Measurements from ENCODE around the gene ZGPAT.

Gene ZGPAT

DNA sequence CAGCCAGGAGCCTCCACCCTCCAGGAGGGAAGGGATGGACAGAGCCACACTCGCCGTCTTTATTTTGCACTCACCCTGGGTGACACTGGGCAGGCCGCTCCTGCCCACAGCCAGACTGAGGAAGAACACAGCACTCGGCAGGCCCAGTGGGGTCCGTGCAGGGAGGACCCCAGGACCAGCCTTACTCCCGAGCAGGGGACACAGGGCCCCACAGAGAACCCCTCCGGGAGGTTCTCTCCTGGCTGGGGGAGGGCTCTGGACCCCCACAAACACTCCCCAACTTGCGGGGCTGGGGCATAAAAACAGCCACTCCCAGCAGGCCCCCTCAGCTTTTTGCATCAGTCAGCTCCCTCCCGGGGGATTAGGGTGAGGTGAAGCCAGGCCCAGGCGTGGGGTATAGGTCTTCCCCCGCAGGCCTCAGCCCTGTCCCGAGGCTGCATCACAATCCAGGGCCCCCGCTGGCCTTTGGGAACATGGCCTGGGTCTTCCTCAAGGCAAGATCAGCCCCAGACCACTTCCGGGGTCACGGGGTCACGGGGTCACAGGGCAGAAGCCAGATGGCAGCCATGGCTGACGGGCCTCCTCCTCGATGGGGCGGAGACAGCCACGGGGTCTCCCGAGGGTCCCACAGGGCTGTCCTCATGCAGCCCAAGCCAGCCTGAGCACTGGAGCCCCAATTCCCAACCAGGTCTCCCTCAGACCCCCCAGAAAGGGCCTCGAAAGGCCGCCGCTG, 8.2 kb upstream of the ZGPAT start:
- DNase-seq, result peak in 2 of 42 donors; percentile 8 to 14
- intact Hi-C loops (cut with DNase I), result no loop called here

DNA sequence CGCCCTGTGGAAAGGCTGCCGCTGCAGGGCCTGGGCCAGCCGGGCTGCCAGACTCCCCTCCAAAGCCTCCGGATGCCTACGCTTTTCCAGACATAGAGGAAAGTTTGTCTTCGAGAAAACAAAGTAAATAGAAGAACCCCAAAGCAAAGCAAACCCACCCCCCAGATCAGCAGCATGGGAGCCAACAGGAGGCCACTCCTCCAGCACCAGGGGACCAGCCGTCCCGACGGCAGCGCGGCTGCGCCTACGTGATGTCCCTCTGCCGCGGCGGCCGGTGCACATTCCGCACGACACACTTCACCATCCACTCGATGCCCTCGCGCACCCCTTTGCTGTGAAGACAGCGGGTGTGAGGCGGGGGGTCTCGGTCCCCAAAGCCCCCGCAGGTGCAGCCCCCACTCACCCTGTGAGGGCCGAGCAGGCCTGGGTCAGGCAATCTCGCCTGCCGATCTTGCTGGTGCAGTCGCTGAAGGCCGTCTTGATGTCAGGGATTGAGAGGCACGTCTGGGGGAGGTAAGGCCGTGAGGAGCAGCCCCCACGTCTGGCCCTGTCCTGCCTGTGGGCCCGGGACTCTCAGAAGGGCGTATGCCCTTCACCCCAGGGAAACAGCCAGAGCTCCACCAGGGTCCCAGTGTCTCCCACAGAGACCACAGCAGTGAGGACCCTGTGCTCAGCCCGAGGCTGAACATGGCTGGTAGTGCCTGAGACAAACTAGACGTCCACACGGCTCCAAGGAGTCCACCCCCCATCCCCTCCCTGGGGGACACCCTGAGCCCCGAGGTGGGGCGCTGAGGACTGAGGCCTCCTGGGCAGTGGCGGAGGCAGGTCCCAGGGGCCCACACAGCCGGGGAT, 7.4 kb upstream of the ZGPAT start:
- intact Hi-C loops (cut with DNase I), result no loop called here
- DNase-seq, result peak in 2 of 42 donors; percentile 8 to 9

DNA sequence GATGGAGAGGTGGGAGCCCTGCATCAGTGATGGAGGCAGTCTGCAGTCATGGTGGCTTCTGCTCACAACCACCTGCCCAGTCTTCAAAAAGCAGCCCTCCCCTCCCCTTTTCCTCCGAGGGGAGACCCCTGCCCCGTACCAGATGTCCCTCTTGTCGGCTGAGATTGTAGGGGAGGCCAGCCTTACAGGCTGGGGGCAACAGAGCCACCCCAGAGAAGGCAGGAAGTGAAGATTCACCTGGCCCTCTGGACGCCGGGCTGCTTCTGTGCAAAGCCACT, 6.8 kb upstream of the ZGPAT start:
- DNase-seq, result peak in 1 of 42 donors; percentile 28
- intact Hi-C loops (cut with DNase I), result no loop called here

DNA sequence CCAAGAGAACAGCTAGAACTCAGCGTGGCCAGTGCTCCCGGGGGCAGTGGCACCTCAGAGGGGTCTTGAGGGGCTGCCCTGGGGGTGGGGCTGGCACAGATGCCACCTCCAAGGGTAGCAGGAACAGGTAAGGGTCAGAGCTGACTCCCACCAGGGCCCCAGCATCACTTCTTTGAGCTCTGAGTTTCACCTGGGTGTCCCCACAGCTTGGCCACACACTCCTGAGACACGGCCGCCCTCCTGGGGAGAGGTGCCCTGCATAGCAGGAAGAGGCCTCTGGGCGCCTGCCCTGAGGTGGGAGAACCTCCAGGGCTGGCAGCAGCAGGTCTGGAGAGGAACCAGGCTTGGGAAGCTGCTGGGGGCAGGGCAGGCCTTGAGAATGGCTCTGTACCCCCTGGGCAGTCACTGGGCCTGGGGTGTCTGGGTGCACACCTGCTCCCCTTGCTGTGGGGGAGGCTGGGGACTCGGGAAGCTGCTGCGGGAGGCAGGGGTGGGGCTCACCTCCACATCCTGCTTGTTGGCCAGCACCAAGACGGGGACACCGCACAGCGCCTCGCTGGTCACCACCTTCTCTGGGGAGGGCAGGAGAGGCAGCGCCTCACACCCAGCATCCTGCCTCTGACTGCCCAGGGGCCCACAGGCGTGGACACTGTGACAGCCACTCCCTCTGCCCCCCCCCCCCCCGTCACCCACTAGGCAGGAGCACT, 6.4 kb upstream of the ZGPAT start:
- peak in 3 of 42 donors; percentile 7 to 14 (median 13) for DNase-seq
- intact Hi-C loops (cut with DNase I), result no loop called here

DNA sequence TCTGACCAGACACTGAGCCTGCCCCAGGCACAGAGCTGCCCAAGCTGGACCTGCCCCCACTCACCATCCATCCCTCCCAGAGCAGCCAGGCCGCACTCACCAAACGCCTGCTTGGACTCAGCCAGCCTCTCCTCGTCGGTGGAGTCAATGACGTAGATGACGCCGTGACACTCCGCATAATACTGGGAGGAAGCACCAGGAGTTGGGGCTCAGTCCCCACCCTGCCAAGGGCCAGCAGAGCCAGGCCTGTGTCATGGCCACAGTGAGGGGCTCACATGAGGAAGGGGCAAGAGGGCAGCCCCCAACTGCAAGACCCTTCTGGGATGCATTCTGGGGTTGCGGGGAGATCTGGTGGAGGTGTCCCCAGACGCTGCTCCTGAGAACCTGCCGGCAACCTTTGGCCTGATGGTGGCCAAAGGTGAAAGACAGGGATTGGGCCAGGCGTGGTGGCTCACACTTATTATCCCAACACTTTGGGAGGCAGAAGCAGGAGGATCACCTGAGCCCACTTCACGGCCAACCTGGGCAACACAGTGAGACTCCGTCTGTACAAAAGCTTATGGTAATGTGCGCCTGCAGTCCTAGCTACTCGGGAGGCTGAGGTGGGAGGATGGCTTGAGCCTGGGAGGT, 5.7 kb upstream of the ZGPAT start:
- intact Hi-C loops (cut with DNase I), result no loop called here
- peak in 2 of 42 donors; percentile 7 to 36 for DNase-seq

DNA sequence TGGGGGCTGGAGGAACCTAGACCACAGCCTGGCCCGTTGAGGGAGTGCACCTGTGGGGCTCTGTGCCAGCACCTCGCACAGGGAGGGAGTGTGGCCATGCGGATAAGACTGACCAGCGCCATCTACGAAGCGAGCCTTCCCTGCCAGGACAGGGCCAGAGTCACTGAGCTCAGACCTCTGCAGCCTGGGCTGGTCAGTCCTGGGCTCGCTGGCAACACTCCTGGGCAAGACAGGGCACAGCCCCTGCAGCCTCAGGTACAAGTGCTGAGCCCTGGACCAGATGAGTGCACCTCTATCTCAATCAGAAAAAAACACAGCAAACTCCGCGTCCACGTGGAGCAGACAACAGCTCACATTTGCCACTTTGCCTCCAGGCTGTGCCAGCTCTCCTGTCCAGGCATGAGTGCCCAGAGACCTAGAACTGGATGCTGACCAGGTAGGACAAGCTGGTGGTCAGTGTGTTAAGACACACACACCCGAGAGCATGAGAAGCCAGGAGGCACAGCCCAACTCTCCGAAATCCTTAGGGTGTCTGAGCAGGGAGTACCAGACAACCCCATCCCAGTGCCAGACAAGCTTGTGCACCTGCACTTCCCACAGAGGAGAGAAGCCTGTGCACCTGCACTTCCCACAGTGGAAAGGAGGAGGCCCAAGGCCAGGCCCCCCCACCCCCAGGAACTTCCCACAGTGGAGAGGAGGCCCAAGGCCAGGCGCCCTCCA, 4.9 kb upstream of the ZGPAT start:
- intact Hi-C loops (cut with DNase I), result no loop called here
- DNase-seq, result peak in 2 of 42 donors; percentile 8 to 30

DNA sequence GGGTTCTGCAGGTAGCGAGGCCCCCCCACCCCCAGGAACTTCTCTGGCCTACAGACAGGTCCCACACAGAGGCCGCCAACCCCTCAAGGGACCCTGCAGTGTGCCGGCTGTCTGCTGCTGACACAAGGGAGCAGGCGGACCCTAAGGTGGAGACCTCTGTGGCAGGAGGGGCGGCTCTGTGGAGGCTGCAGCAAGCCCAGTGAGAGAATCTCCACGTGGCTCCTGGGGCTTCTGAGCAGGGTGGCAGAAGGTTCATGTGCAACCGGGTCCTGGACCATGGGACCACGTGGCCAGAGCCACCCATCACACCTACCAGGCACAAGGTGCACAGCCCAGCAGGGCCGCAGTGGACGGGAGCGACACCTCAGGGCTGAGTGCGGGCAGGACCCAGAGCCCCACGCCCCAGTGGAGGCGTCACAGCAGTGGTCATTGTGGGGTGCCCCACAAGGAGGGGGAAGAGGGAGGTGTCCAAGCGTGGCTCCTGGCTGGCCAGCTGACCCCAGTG, 4.3 kb upstream of the ZGPAT start:
- intact Hi-C loops (cut with DNase I), result no loop called here

DNA sequence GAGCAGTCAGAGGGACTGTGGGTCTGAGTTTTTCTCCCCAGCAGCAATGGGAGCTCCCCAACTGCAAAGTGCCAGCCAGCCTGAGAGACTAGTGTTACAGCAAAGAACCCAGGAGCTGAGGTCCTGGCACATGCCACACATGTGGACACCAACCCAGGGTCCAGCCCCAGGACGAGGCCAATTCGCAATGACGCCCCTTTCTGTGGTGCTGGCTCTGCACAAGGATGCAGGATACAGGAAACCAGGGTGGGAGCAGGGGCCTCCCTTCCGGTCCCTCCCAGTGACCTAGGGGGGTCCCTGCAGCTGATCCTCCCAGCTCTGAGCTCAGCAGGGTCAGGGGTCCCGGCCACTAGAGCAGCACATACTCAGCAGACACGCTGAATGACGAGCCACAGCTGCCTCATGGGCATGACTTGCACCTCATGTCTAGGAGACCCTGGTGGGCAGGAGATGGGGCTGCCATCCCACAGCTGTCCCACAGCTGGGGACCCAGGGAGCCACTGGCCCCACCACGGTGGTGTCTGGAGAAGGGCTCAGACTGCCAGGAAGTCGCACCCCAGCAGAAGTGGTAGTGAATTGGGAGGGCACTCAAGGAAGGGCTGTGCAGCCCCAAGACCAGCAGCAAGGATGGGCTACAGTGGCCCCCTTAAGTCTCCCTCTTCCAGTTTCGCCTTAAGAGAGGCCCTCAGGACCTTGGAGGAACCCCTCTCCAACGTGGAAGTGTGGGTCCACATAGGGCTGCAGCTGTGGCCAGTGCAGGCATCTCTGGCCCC, 3.7 kb upstream of the ZGPAT start:
- intact Hi-C loops (cut with DNase I), result no loop called here
- DNase-seq, result peak in 1 of 42 donors; percentile 33

More for the DNA sequence above, 4.3 kb upstream of the ZGPAT start:
- peak in 1 of 42 donors; percentile 8 for DNase-seq

DNA sequence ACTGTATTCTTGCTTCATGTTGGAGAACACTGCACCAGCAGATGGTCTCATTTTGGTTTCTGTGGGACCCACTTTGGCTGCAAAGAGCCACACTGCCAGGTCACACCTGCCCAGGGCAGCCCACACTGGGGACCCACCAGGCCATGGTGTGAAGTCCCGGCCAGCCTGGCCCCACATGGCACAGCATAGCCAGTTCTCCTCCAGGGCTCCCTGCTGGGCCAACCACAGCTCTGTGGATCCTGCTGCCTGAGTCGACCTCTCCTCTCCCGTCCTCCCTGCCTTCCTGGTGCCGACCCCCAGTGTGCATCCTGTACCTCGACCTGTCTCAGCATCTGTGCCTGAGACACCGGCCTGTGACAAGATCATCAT, 3.1 kb upstream of the ZGPAT start:
- peak in 1 of 42 donors; percentile 11 for DNase-seq
- intact Hi-C loops (cut with DNase I), result loop anchor here (5.0 kb wide), 1 partner anchor 47 kb away; the partner anchor contains the start of gene RTEL1

DNA sequence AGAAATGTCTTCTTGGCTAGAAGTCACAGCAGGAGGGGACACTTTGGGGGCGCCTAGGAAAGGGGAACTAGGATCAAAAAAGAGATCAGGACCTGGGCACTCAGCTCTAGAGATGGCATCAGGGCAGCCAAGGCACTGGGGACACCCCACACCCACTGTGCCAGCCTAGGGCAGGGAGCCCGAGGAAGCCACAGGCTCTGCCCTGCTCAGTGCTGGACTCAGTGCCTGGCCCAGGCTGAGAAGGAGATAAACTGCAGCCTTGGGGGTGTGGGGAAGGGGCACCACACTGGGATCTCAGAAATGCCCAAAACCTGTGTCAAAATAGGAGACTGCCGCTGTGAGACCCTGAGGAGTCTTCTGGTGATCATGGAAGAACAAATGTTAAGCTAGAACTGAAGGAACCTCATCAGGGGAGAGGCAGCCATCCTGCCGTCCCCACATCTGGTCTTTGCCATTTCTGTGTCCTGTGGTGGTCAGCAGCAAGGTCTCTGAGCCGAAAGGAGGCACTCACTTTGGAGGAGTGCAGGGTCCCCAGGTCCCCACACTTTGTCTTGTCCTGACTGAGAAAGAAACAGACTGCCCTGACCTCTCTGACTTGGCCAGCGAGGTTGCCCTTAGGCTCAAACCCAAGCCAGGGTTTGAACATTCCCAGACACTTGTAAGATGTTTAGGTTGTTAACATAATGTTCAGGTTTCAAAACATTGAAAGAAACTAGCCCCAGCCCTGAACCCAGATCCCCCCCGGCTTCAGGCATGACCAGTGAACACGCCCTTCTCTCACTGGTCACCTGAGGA, 2.4 kb upstream of the ZGPAT start:
- intact Hi-C loops (cut with DNase I), result loop anchor here (5.0 kb wide), 1 partner anchor 48 kb away; the partner anchor contains the start of gene RTEL1
- no peak for DNase-seq

DNA sequence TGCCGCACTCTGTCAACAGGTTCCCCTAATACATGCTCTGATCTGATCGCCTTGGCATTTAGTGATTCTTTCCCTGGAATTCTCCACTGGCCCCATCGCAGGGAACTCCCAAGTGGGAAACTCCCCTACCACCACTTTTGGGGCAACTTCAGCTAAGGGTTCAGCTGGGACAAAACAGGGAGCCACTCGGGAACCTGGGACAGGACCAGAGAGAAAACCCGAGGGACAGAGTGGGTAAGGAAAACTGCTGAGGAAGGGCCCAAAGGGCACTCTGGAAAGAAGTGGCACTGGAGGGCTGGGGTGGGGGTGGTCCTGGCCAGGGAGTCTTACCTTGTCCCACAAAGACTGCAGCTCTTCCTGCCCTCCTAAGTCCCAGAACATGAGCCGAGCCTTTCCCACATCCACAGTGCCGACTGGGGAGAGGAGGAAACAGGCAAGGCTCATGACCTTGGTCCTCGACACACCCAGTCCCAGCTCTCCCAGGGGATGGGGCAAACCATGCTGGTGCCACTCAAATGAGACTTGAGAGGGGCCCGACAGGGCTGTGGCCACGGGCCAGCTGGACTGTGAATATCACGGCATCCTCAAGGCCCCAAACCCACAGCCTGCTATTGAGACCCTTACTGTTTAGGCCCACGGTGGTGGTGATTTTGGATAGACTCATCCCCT, 1.7 kb upstream of the ZGPAT start:
- no peak for DNase-seq
- intact Hi-C loops (cut with DNase I), result loop anchor here (5.0 kb wide), 1 partner anchor 49 kb away; the partner anchor contains the start of gene RTEL1

DNA sequence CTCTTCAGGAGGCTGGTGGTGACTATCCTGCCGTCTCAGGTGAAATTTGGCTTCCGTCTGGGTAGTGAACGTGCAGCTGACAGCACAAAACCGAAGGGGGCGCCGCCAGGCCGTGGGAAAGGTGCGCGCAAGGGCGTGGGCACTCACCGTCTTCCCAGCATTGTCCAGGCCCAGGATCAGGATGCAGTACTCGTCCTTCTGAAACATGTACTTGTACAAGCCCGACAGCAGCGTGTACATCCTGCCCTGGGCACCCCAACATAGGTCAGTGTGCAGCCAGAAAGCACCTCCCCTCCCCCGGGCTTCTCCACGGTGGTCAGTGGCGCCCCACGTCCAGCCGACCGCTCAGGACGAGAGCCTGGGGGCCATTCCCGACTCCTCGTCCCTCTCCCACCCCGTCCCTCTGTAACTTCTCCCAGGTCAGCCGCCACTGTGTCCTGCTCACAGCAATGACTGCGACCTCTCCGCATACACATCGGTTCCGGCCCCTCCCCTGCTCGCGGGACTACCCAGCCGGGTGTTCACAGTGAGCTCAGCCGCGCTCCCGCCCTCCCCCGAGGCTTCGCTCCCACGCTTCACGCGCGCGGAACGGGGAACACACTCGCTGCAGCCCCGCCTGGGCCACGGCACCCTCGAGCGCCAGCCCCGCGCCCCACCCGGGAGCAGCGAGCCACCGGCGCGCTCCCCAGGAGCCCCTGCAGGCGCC, 834 bp upstream of the ZGPAT start:
- intact Hi-C loops (cut with DNase I), result loop anchor here (5.0 kb wide), 1 partner anchor 50 kb away; the partner anchor contains the start of gene RTEL1
- DNase-seq, result peak in 41 of 42 donors; percentile 43 to 87 (median 70)

DNA sequence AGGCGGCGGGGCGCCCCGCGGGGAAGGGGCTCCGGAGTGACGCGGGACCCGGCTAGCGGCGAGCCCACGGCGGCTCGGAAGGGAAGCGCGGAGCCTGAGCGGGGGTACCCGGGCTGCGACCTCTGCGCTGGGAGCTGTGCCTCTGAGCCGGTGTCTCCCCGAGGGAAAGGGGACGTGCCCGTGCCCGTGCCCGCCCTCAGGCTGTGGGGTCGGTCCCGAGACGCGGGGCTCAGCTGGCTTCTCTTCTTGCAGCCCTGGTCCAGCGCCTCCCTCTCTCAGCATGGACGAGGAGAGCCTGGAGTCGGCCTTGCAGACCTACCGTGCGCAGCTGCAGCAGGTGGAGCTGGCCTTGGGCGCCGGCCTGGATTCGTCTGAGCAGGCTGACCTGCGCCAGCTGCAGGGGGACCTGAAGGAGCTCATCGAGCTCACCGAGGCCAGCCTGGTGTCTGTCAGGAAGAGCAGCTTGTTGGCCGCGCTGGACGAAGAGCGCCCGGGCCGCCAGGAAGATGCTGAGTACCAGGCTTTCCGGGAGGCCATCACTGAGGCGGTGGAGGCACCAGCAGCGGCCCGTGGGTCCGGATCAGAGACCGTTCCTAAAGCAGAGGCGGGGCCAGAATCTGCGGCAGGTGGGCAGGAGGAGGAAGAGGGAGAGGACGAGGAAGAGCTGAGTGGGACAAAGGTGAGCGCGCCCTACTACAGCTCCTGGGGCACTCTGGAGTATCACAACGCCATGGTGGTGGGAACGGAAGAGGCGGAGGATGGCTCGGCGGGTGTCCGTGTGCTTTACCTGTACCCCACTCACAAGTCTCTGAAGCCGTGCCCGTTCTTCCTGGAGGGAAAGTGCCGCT, 686 bp downstream of the ZGPAT start:
- peak in 1 of 42 donors; percentile 17 for DNase-seq
- intact Hi-C loops (cut with DNase I), result loop anchor here (5.0 kb wide), 1 partner anchor 51 kb away; the partner anchor contains the start of gene RTEL1

DNA sequence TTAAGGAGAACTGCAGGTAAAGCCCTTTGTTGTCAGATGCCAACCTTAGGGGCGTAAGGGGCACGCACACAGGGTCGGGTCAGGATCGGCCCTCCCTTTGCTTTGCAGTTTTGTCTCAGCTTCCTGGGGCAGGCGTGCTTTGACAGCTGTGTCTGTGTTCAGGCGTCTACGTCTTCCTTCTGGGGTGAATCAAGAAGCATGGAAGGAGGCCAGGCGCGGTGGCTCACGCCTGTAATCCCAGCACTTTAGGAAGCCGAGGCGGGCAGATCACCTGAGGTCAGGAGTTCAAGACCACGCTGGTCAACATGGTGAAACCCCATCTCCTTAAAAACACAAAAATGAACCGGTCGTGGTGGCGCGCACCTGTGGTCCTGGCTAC, 1.3 kb downstream of the ZGPAT start:
- no peak for DNase-seq
- intact Hi-C loops (cut with DNase I), result loop anchor here (5.0 kb wide), 1 partner anchor 52 kb away; the partner anchor contains the start of gene RTEL1
